Hepatocyte (in vitro differentiated cells): ENCODE data around the gene SH3TC2.

Source experiments
- CTCF ChIP-seq: fragments of 200-600 bp; sonication (generic); IDR thresholded peaks from 2 replicates; pipeline ENCODE4 v1.5.1; 2016; ENCODE audit warnings: antibody characterized with exemption, mild to moderate bottlenecking; ENCODE audit not compliant: poor library complexity
- EZH2phosphoT487 ChIP-seq: fragments of 200-600 bp; sonication (generic); IDR thresholded peaks from one replicate; pipeline ENCODE4 v1.6.1; 2018; ENCODE audit warnings: antibody characterized with exemption, mild to moderate bottlenecking, low read depth, moderate library complexity; ENCODE audit not compliant: unreplicated experiment, severe bottlenecking

- TF ChIP-seq CTCF (no peak), EZH2phosphoT487 (no peak)
Observed at GRCh38 chr5:149053072-149053695, 9.7 kb downstream of the SH3TC2 start.
